Mesothelial cell of epicardium (in vitro differentiated cells): Measurements from ENCODE around the gene MIER3. TPM values are rescaled to one million over a fixed set of nuclear protein-coding genes. Genes with fewer than 3 reads are reported as not detected.
A peak's percentile ranks its signal among the peaks of the same experiment; 100 is the strongest.

Experiments
- DNase-seq, 2 experiments: peaks; one replicate each; pipeline ENCODE4 v3.0.0; 2021; ENCODE audit warnings: low spot score in 2 of 2; ENCODE audit not compliant: unreplicated experiment in 2 of 2
- H3K27ac Mint-ChIP-seq: 2 replicates; pipeline ENCODE4 v1.8.0; 2021; ENCODE audit warnings: mixed read lengths
- H3K27me3 Mint-ChIP-seq: 2 replicates; pipeline ENCODE4 v1.8.0; 2021; ENCODE audit warnings: low read depth, mixed read lengths
- H3K36me3 Mint-ChIP-seq: 2 replicates; pipeline ENCODE4 v1.8.0; 2021; ENCODE audit warnings: mixed read lengths
- H3K4me1 Mint-ChIP-seq: 2 replicates; pipeline ENCODE4 v1.8.0; 2021; ENCODE audit warnings: mixed read lengths
- H3K4me3 Mint-ChIP-seq: 2 replicates; pipeline ENCODE4 v1.8.0; 2021; ENCODE audit warnings: mild to moderate bottlenecking, moderate library complexity, mixed read lengths
- H3K9me3 Mint-ChIP-seq: 2 replicates; pipeline ENCODE4 v1.8.0; 2021; ENCODE audit warnings: mixed read lengths
- total RNA-seq: library from RNA; stranded (reverse); gene quantifications from 3 replicates; pipeline ENCODE4 v1.2.1, GENCODE V29; 2021
- TF ChIP-seq, protein P1 (sequence below): fragments of 200-600 bp; sonication (generic); IDR thresholded peaks from one replicate; pipeline ENCODE4 v1.5.0; 2021; ENCODE audit warnings: antibody characterized with exemption; ENCODE audit not compliant: unreplicated experiment

The MIER3 gene
- total RNA-seq, 1 donor from 2014 or later: 40.8 TPM

DNA sequence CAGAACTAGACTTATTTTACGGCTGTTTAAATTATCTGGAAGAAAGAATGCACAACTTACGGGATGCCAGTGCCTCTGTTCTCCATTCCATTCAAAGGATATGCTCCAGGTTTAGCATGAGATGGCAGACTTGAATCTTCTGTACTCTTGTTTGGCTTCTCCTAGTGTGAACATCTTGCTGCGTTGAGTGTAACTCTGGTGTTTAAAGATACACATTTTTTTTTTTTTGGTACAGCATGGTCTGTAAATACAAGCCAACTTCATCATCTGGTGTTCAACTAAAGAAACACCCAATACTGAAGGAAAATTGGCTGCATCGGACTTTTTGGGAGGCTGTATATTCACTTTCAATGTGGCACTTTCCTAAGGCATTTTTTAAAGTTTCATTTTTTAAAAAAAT is 7.4 kb upstream of the MIER3 start:
- H3K4me3 Mint-ChIP-seq: no peak overlapping the region
- no peaks in the 10 kb centered on the region for H3K9me3 Mint-ChIP-seq
- no peak overlapping the region for H3K27ac Mint-ChIP-seq
- peaks cover 4% of the 10 kb centered on the region for H3K4me1 Mint-ChIP-seq
- DNase-seq: no peak
- no peaks in the 10 kb centered on the region for H3K36me3 Mint-ChIP-seq
- peaks cover 30% of the 10 kb centered on the region for H3K27me3 Mint-ChIP-seq
- TF ChIP-seq, protein P1, sequence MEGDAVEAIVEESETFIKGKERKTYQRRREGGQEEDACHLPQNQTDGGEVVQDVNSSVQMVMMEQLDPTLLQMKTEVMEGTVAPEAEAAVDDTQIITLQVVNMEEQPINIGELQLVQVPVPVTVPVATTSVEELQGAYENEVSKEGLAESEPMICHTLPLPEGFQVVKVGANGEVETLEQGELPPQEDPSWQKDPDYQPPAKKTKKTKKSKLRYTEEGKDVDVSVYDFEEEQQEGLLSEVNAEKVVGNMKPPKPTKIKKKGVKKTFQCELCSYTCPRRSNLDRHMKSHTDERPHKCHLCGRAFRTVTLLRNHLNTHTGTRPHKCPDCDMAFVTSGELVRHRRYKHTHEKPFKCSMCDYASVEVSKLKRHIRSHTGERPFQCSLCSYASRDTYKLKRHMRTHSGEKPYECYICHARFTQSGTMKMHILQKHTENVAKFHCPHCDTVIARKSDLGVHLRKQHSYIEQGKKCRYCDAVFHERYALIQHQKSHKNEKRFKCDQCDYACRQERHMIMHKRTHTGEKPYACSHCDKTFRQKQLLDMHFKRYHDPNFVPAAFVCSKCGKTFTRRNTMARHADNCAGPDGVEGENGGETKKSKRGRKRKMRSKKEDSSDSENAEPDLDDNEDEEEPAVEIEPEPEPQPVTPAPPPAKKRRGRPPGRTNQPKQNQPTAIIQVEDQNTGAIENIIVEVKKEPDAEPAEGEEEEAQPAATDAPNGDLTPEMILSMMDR: no peak

DNA sequence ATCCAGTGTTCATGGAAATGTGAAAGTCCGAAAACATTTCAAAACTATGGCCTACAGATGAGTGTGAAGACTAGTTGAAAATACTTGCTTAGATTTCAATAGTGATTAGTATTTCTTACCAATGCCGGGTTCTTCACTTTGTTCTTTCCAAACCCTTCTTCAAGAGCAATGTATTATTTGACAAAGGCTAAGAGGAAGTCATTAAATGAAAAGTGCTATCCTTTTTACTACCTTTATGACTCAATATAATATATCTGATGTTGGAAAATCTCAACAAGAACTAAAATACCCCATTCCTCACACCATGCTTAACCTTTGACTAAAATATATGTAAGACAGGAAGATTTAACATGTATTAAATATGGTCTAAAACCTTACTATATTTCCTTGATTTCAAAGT is 6.7 kb upstream of the MIER3 start:
- H3K4me1 Mint-ChIP-seq: peaks cover 4% of the 10 kb centered on the region
- no peaks in the 10 kb centered on the region for H3K36me3 Mint-ChIP-seq
- peaks cover 30% of the 10 kb centered on the region for H3K27me3 Mint-ChIP-seq
- DNase-seq: no peak
- no peak overlapping the region for H3K27ac Mint-ChIP-seq
- no peak overlapping the region for H3K4me3 Mint-ChIP-seq
- TF ChIP-seq, protein P1: no peak
- H3K9me3 Mint-ChIP-seq: no peaks in the 10 kb centered on the region

DNA sequence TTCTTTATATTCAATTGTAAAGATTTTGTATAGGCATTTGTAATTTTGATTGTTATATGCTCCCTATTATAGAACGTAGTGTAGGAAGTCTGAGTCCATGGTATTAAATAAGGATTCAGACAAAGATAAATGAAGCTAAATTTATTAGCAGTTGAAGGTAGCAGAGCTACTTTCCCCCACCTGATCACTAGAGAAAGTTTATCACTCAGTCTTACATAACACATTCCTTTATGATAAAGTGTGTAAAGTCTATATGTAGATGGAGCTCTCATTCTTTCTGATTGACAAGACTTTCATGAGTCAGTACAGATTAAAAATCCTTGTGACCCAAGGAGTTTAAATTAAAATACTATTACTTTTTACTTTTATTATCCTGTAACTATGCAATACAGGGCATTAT is 2.3 kb upstream of the MIER3 start:
- TF ChIP-seq, protein P1: no peak
- H3K9me3 Mint-ChIP-seq: no peaks in the 10 kb centered on the region
- peaks cover 17% of the 10 kb centered on the region for H3K4me1 Mint-ChIP-seq
- no peak overlapping the region for H3K4me3 Mint-ChIP-seq
- no peak overlapping the region for H3K27ac Mint-ChIP-seq
- no peaks in the 10 kb centered on the region for H3K36me3 Mint-ChIP-seq
- H3K27me3 Mint-ChIP-seq: peaks cover 18% of the 10 kb centered on the region
- no peak for DNase-seq

DNA sequence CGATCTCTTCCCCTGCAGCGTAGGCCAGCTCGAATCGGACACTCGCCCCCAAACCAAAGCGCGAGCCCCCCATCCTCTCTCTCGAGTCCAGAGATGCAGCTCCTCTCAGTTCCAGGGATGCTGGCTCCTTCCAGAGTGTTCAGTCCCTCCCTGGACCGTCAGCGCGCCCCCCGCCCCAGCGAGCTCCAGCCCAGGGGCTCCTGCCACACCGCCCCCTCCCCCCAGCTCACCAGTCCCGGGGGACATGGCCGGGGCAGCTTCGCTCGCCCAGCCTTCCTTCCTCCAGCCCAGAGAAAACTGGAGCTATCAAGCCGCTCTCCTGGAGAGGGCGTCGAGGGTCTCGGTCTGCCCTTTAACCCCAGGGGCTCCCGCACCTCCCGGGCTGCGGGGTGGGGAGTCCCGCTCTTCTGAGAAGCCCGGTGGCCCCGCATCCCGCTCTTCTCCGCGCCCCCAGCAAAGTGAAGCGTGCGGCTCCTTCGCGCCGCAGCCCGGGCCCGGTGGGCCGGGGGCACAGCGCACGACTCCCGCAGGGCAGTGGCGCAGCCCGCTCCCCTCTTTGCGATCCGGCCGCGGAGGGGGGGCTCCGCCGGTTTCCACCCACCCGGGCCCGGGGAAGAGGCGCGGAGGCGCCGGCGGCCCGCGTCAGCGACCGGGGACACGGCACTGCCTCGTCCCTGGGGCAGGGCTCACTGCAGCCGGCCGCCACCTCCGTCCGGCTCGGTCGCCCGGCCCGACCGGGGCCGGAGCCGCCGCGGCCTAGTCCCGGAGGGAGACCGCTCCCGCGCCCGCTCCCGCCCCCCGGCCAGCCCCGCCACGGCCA is 587 bp downstream of the MIER3 start:
- Mint-ChIP-seq H3K4me1 (peaks cover 19% of the 10 kb centered on the region), H3K36me3 (peaks cover 2% of the 10 kb centered on the region), H3K27ac (peak overlapping the region; percentile 97), H3K4me3 (peak overlapping the region; percentile 93), H3K9me3 (no peaks in the 10 kb centered on the region), H3K27me3 (peaks cover 3% of the 10 kb centered on the region)
- TF ChIP-seq, protein P1: no peak
- DNase-seq: peak; percentile 30 to 60

DNA sequence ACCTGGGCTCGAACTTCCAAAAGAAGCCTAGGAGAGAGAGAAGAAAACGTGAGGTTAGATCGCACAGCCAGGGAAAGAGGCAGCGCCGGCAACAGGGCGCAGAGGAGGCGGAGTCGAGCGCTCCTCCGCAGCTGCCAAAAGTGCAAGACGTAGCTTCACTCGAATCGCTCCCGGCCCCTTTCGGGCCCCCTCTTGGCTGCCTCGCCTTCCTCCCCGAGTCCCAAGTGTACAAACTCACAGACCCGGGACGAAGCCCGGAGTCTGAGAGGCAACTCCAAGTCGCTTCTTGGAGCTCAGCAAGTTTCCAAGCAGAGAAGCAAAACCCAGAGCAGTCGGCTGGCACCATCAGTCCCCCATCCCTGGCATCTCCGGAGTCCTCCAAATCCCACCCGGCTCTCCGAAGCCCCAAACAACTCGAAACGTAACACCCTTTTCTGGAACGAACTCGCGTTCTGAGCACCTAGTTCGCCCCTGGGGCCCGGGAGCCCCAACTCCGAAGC is 1.2 kb downstream of the MIER3 start:
- Mint-ChIP-seq H3K9me3 (no peaks in the 10 kb centered on the region), H3K36me3 (peaks cover 6% of the 10 kb centered on the region), H3K4me3 (peak overlapping the region; percentile 93), H3K27ac (peak overlapping the region; percentile 97), H3K4me1 (peaks cover 19% of the 10 kb centered on the region), H3K27me3 (peaks cover 3% of the 10 kb centered on the region)
- peak; percentile 63 to 77 for DNase-seq
- TF ChIP-seq, protein P1: no peak
